ENCODE data around the gene MRPL27.

DNA sequence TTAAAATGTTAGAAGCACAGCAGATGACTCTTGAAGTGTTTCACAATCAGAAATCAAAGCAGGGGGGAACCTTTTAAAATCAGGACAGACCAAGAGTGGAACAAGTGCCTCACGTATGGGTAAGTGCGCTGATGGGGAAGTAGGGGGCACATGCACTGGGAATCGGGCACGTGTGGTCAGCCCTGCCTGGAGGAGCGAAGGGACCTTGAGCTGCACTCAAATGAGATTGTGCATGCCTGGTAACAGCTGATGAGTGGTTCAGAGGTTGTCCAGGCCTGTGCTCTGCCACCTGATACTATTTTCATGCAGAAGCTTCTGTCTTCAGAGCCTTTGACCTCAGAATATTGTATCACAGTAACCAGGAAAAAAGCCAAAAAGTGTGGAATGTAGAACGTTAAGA is 40.8 kb downstream of the MRPL27 start:
- TF ChIP-seq CTCF (IDR thresholded peaks at IDR 0.05) (no peak), POLR2A (IDR thresholded peaks at IDR 0.05) (no peak)
